GM19238 (cell line): Measurements from ENCODE around the gene CLDN11.

ENCODE experiments used
- DNase-seq: peaks from one replicate; pipeline ENCODE4 v3.0.0; 2011; ENCODE audit warnings: low spot score; ENCODE audit not compliant: insufficient read length

Gene CLDN11

GRCh38 chr3:170470063-170471016 lies 51.7 kb downstream of the CLDN11 start:
- DNase-seq, result no peak

GRCh38 chr3:170471149-170471548 lies 52.5 kb downstream of the CLDN11 start:
- no peak for DNase-seq

GRCh38 chr3:170473358-170473757 lies 54.7 kb downstream of the CLDN11 start:
- DNase-seq, result no peak

GRCh38 chr3:170475092-170475685 lies 56.5 kb downstream of the CLDN11 start:
- no peak for DNase-seq

- DNase-seq, result no peak
Observed at GRCh38 chr3:170476291-170476690, 57.6 kb downstream of the CLDN11 start.

- DNase-seq, result no peak
Observed at GRCh38 chr3:170477395-170477794, 58.7 kb downstream of the CLDN11 start.

- DNase-seq, result no peak
Observed at GRCh38 chr3:170480111-170480510, 61.4 kb downstream of the CLDN11 start.

GRCh38 chr3:170482199-170482598 lies 63.5 kb downstream of the CLDN11 start:
- no peak for DNase-seq

GRCh38 chr3:170483485-170484262 lies 65.0 kb downstream of the CLDN11 start:
- DNase-seq, result no peak
